ENCODE data around the gene RPS8.

GRCh38 chr1:44826375-44827196 lies 51.2 kb downstream of the RPS8 start:
- TF ChIP-seq CTCF (IDR thresholded peaks at IDR 0.05) (no peak), EZH2 (IDR thresholded peaks at IDR 0.05) (no peak), EZH2phosphoT487 (IDR thresholded peaks at IDR 0.05) (no peak)
